HG03575 (cell line): ENCODE measurements around the gene FLYWCH2.

Source experiments
- ATAC-seq: cut with Tn5 transposase; IDR thresholded peaks from one replicate; pipeline ENCODE4 v1.9.1; 2021; ENCODE audit not compliant: unreplicated experiment, insufficient number of reproducible peaks, low FRiP score; ENCODE audit errors: extremely low read depth

FLYWCH2 gene

DNA sequence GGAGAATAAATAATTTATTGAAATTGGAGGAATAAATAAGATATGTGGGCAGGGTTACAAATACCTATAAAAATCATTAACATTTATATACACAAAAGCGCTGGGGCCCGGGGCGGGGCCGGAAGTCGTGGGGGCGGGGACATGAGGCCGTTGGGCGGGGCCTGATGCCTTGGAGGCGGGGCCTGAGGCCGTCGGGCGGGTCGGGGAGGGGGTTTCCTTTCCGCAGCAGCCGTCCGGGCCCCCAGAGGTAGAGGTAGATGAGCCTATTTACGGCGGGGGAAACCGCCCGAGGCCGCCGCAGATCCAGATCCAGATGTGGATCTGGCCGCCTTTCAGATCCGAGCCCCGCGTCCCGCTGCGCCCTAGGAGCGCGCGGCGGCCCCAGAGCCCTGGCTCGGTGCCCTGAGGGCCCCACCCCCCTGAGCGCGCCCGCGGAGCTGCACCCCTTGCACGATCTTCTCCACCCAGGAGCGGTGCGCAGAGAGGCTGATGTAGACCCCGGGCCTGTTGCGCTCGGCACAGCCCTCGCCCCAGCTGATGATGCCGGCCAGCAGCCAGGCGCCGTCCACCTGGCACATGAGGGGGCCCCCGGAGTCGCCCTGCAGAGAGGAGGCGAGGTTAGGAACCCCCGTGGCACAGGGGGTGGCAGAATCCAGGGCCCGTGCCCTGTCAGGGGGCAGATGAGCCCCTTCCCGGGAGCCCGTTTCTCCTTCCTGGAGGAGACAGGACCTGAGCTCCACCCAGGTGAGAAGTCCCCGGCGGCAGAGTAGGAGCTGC lies 30.1 kb upstream of the FLYWCH2 start:
- ATAC-seq: no peak

DNA sequence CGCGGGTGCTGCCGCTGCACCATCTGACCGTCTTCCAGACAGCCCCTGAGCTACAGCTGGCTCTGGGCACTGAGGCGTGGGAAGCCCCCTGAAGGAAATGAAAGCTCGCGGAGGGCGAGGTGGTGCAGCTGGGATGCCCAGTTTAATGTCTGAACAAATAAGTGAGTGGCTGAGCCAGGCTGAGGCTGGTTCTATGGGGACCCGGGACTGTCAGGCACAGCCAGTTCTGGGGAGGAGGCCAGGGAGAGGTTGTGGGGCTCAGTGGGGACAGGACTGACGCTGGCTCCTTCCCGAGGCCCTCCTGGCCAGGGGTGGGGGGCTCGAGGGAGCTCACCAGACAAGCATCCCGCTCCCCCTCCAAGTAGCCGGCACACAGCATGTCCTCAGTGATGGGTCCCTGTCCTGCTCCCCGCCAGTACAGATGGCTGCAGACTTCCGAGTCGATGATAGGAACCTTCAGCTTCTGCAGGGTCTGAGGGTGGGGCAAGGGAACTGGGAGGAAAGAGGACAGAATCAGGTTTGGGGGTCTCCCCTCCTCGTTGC lies 29.4 kb upstream of the FLYWCH2 start:
- no peak for ATAC-seq

DNA sequence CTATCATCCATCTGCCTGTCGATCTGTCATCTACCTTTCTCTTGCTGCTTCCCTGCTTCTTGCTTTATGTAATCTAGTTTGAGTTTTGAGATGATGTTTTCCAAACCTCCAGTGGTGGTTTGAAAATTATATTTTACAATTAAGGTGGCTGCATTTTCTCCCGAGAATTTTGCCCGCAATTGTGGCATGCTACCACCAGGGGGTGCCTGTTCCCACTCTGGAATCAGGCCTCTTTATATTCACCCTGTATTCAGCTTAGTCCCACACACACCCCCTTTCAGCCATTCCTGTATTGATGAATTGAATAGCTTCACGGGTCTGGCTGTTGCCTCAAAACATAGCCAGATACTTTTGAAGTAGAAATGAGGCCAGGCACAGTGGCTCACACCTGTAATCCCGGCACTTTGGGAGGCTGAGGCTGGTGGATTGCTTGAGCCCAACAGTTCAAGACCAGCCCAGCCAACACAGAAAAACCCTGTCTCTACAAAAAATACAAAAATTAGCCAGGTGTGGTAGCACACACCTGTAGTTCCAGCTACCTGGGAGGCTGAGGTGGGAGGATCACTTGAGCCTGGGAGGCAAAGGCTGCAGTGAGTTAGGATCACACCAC lies 28.2 kb upstream of the FLYWCH2 start:
- ATAC-seq: no peak

DNA sequence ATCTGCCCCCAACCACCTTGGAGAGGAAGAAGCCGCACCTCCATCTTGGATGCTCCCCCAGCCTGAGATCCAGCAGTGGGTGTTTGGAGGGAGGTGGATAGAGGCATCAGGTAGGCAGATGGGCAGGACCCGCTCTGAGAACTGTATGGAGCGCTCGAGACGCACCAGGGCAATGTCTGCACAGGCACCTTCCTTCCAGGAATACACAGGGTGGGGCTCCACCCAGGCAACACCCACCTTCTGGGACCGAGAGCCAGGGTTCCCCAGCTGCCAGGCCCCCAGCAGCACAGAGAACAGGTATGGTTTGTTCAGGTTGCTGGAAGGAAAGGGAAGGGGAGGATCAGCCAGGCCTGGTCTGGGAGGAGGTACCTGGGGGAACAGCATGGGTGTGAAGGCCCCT lies 27.5 kb upstream of the FLYWCH2 start:
- ATAC-seq: no peak

DNA sequence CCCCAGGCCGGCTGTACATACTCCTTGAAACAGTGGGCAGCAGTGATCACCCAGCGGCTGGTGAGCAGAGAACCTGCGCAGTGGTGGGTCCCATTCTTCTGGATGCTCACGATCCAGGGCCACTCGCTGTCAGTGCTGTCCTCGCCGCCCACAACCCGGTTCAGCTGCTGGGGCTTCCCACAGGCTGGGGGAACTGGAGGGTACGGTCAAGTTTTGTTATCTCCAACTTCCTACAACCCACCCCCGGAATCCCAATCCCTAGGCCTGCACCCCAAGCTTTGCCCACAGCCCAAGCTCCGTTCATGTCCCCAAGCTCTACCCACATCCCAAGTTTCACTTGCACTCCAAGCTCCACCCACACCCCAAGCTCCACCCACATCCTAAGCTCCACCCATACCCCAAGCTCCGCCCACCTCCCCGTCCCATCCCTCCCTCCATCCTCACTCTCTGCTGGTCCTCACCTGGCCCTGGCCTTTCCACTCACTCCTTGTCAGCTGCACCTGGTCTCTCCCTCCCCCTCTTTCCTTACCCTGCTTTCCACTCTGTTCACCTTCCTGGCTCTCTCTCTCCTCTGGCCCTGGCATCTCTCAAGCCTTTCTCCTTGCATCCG lies 26.8 kb upstream of the FLYWCH2 start:
- no peak for ATAC-seq

DNA sequence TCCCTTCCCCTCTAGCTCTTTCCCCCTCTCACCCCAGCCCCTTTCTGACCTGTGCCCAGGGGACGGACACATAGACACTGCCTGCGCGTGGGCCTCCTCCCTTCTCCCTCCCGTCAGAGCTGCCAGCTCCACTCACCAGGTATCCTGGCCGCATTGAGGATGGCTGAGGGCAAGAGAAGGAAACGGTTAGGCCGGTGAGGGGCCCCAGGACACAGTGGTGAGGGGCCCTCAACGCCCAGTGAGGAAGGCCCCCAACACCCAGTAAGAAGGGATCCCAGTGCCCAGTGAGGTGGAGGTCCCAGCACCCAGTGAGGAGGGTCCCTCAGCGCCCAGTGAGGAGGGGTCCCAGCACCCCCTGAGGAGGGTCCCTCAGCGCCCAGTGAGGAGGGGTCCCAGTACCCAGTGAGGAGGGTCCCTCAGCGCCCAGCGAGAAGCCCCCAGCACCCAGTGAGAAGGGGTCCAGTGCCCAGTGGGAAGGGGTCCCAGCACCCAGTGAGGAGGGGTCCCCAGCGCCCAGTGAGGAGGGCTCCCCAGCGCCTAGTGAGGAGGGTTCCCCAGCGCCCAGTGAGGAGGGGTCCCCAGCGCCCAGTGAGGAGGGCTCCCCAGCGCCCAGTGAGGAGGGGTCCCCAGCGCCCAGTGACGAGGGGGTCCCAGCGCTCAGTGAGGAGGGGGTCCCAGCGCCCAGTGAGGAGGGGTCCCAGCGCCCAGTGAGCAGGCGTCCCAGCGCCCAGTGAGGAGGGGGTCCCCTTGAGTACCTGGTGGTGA lies 26.1 kb upstream of the FLYWCH2 start:
- no peak for ATAC-seq

DNA sequence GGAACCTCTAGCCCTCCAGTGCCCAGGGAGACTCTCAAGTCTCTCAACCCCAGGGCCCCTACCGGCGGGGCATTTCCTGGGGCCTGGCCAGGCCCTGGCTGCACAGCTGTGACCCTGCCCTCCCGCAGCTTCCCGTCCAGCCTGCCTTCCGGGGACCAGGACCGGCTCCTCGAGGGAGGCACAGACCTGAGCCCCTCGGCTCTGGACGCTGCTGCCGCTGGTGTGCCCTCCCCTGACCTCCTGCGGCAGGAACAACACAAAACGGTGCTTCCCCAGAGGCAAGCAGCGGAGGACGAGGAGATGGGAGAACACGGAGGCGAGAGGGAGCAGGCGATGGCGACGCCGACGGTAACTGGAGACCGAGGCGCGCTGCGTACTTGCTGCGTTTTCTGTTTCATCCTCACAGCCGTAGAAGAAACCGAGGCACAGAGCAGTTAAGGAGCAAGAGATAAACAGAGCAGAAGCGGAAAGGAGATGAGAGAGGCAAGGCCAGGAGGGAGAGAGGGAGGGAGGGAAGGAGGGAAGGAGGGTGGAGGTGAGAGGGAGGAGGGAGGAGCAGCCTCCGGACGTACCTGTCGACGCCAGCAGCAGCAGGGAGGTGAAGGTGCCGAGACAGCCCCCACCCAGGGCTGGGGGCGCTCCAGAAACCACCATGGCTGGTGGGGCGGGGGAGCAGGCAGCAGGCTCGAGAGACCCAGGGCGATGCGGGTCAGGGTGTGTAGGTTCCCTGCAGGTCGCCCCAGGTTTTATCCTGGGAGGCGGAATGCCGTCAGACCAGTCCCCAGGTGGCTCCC lies 25.4 kb upstream of the FLYWCH2 start, which contains the start of gene PRSS22:
PRSS22 (minus strand) TSS at position 720 of the 794 bp plus-strand sequence; CDS start at position 654, 66 bp downstream.
- no peak for ATAC-seq

DNA sequence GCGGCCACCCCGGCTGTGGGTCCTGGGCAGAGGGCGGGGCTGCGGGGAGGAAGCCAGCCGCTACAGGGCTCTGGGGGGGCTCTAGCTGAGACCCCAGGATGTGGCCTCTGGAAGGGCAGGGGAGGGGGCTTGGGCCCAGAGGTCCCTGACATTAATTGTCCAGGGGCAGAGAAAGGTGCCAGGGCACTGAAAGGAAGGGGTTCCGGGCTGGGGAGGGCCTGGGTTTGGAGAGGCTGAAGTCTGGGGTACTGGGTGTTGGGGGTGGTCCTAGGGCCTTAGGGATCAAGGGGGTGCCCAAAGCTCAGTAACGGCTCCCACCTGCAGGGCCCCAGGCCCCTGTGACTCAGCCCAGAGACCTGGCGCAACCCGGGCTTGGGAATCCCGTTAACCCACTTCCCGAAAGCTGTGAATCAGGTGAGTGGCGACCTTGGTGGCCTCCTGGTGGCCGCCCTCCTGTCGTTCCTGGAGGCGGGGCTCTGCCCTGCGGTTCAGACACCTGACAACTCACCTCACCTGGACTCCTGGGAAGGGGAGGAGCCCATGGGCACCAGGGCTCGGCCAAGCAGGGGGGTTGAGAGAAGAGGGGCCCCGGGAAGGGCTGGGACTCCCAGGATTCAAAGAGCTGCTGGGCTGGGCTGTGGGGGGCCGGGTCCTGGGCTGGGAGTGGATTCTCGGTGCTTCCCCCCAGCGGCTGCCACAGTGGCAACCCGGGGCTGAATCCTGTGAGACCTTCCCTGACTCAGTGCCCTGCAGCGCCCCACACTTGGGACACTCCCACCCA lies 24.6 kb upstream of the FLYWCH2 start:
- no peak for ATAC-seq

DNA sequence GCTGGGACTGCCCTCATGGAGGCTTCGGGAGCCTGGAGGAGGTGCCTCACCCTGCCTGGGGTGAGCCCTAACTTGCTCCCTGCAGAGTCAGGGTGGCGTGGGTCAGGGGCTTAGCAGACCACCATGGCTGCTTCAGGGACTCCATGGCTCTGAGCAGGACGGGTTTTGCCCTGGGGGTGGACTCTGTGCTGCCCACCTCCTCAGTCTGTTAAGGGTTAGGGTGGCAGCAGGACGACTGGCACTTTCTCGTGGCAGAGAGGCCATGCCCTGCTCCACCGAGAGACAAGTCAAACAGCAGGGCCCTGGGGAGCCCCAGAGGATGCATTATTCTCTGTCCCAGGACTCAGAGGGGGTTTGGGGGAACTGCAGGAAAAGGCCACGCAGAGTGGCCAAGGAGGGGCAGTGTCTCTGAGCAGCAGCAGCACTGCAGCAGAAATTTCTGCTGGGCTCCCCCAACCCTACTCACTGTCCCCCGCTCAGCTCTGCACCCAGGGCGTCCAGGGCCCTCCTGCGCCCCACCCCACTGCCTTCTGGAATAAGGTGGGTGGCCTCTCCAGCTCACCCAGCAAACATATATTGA lies 23.2 kb upstream of the FLYWCH2 start:
- ATAC-seq: no peak

DNA sequence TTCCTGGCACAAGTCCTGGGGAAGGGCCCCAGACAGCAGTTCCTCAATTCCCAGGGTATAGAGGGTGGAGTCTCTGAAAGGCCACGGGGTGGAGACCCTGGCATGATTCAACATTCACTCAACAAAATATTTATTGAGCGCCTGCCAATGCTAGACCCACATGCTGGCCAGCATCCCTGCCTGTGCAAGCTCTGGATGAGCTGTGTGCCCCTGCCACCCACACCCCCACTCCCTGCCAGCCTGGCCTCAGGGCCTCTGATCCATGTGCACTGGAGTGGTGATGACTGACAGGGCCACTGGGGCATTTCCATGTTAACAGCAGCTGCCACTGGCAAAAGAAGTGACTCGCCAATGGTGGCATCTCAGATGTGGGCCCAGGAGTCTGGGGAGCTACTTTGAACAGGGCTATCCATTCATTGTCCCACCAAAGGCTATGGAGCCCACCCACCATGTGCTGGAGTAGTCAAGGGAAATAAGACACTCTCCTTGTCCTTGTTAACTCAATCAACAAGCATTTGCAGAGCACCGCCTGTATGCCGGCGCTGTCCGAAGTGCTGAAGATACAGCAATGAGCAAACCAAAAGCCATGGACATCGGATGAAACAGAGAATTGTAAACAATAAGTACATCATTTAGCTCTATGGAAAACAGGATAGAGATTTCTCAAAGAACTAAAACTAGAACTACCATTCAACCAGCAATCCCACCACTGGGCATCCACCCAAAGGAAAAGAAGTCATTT lies 22.0 kb upstream of the FLYWCH2 start:
- no peak for ATAC-seq

DNA sequence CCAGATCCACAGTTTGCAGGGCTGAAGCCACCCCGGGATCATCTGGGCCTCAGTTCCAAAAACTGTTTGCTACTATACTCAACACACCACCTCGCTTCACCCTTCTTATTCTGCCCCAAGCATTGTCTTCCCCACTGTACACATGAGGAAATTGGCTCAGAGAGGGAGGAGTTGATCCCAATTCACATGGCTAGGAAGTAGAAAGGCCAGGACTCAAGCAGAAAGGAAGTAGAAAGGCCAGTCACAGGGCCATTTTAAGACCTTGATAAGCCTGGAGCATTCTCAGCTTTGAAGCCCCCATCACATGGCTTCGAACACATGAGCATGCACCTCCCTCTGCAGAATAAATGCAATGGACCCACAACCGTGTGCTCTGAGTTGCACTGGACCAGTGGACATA lies 17.4 kb upstream of the FLYWCH2 start:
- no peak for ATAC-seq

DNA sequence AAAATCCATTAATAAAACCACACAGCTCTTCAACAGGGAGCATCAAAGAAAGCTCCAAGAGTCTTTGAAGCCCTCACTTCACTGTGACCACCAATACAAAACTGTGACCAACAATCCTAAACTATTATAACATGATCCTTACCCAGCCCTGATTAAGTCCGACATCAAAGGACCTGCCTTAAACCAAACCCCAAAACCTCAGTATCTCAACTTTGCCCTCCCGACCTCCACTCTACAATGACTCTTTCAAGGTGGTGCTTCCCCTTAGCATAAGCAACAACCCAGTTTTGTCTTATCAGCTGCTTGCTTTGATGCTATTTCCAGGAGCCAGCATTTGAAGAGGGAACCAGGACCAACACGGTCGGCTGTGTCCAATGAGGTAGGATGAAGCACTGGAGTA lies 16.6 kb upstream of the FLYWCH2 start:
- no peak for ATAC-seq

DNA sequence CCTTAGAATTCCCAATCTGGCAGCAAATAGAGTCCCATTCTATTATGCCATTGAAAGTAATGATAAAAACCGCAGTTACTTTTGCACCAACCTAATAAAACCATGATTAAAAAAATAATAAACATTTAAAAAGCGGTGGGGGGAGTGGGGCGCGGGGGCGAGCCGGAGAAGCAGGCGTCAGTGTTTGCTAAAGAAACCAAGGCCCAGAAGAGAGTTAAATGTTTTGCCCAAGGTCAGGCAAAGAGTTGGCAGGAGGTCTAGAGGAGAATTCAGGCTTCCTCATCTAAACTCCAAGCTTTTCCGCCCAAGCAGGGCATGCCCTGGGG lies 15.4 kb upstream of the FLYWCH2 start:
- ATAC-seq: no peak

DNA sequence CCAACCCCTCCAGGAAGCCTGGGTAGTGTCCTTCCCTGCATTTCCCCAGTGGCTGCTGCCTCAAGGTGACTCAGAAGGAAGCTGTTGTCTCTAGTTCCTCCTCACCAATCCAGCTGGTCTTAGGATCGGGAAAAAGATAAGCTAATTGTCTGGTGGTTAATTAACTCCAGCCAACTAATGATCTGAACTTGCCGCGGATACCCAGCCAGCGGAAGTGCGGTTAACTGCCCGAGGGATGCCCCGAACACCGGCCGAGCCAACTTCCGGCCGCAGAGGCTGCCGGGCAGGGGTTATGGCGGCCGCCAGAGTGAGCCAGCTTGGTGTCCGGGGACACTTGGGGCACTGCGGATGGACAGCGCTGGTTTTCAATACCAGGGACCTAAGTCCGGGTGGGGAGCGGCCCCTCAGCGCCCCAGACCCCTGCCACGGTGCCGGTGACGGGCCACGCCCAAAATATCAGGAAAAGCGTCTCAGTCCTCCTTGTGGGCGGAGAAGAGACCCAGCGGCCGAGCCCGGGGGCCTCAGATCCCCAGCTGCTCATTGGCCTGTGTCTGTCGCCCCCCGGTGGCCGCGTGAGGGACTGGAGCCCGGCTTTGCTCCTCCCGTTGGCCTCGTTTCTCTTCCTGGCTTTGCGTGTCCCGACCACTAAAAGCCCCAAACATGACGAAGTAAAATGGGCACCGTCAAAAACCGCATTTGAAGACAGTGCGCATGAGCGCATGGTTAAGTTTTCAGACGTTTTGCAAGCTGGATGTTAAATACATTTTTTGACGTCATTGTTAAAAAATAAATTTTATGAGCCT lies 14.8 kb upstream of the FLYWCH2 start:
- no peak for ATAC-seq

DNA sequence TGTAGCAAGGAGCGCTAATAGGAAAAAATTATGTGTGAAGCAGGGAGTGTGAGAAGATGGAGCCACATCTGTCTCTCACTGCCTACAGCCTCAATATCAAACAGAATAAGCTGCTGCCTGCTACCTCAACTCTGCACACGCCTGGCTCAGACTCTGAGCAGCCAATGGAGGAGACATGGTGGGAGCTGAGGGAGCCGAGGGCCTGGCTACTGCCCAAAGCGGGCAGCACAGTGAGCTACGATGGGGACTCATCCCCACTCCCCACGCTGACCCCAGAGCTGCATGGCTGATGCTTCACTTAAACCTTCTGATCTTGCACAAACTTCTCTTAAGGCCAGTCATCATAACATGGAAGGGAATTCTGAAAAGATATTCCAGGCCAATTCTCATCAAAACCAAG lies 11.1 kb upstream of the FLYWCH2 start:
- ATAC-seq: no peak
